Stimulated activated effector memory CD8-positive, alpha-beta T cell treated with anti-CD3 and anti-CD28 coated beads, Interleukin-12 subunit alpha, Interleukin-12 subunit beta, amount 100 ng/mL, for 72 hours (primary cell): ENCODE measurements around the gene COL26A1.
A peak's percentile ranks its signal among the peaks of the same experiment; 100 is the strongest.
"Not testable (repeated sequence)": the region's sequence is repeated elsewhere in the genome, so short reads cannot be mapped to it uniquely, and the experiment has no call there.

ENCODE experiments used
- ATAC-seq: fragments of 150-1000 bp; cut with Tn5 transposase; 2 replicates; pipeline ENCODE4 v1.10.0; 2021
- DNase-seq, 2 donors: peaks; one replicate each; pipeline ENCODE4 v3.0.0; 2021 to 2022; ENCODE audit warnings: low spot score in 2 of 2
- H3K27ac Mint-ChIP-seq: one replicate; pipeline ENCODE4 v1.8.0; 2022; ENCODE audit warnings: mild to moderate bottlenecking, mixed read lengths
- H3K36me3 Mint-ChIP-seq: one replicate; pipeline ENCODE4 v1.8.0; 2022; ENCODE audit warnings: mild to moderate bottlenecking, mixed read lengths
- H3K4me1 Mint-ChIP-seq: one replicate; pipeline ENCODE4 v1.8.0; 2022; ENCODE audit warnings: mixed read lengths
- H3K4me3 Mint-ChIP-seq: one replicate; pipeline ENCODE4 v1.8.0; 2022; ENCODE audit warnings: mild to moderate bottlenecking, mixed read lengths
- H3K9me3 Mint-ChIP-seq: one replicate; pipeline ENCODE4 v1.8.0; 2022; ENCODE audit warnings: mixed read lengths

COL26A1 gene

GRCh38 chr7:101486056-101486432, 123.4 kb downstream of the COL26A1 start:
- not testable (repeated sequence) for H3K4me1 Mint-ChIP-seq, ATAC-seq, H3K36me3 Mint-ChIP-seq

DNA sequence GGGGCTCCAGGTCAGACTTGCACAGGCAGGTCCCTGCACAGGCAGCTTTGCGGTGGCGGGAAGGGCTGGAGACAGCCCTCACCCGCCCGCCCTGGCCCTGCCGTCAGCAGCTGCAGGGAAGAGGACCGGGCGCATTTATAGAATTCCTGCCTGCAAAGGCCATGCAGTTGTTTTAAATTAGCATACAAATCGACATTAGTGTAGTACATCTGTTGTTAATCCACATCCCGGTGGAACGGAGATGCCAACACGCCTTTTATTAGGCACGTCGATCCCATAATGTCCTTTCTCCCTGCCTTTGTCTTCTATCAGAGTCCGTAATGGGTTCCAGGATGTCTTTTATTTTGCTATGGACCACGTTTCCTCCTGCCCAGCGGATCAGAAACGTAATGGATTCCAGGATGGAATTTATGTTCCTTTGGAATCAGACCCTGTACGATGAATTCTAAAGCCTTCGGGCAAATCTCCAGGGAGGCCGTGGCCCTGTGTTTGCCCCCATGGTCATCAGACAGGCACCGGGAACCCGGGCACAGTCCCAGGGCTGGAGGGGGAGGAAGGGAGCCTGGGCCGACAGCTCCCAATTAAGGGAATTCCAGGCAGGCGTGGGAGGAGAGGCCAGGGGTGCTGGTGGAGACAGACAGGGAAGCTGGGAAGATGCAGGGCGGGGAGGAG, 123.9 kb downstream of the COL26A1 start:
- Mint-ChIP-seq H3K27ac (no peak overlapping the region), H3K36me3 (no peaks in the 10 kb centered on the region), H3K9me3 (no peaks in the 10 kb centered on the region), H3K4me1 (no peaks in the 10 kb centered on the region), H3K4me3 (no peak overlapping the region)
- no peak for ATAC-seq
- DNase-seq: no peak

More at GRCh38 chr7:101486056-101486432, 123.4 kb downstream of the COL26A1 start:
- not testable (repeated sequence) for H3K4me3 Mint-ChIP-seq, H3K9me3 Mint-ChIP-seq, DNase-seq, H3K27ac Mint-ChIP-seq

- Mint-ChIP-seq H3K4me3 (no peak overlapping the region), H3K4me1 (no peaks in the 10 kb centered on the region), H3K36me3 (no peaks in the 10 kb centered on the region), H3K9me3 (no peaks in the 10 kb centered on the region), H3K27ac (no peak overlapping the region)
- no peak for DNase-seq
- ATAC-seq: no peak
Measured at GRCh38 chr7:101487105-101487458, 124.4 kb downstream of the COL26A1 start.

GRCh38 chr7:101487753-101488152, 125.1 kb downstream of the COL26A1 start:
- Mint-ChIP-seq H3K4me1 (no peaks in the 10 kb centered on the region), H3K36me3 (no peaks in the 10 kb centered on the region), H3K27ac (no peak overlapping the region), H3K9me3 (no peaks in the 10 kb centered on the region), H3K4me3 (no peak overlapping the region)
- DNase-seq: no peak
- no peak for ATAC-seq

GRCh38 chr7:101488826-101489572, 126.3 kb downstream of the COL26A1 start:
- no peak for DNase-seq
- H3K9me3 Mint-ChIP-seq: no peaks in the 10 kb centered on the region
- H3K36me3 Mint-ChIP-seq: no peaks in the 10 kb centered on the region
- ATAC-seq: no peak
- H3K27ac Mint-ChIP-seq: no peak overlapping the region
- H3K4me3 Mint-ChIP-seq: no peak overlapping the region
- H3K4me1 Mint-ChIP-seq: no peaks in the 10 kb centered on the region

GRCh38 chr7:101490439-101490838, 127.8 kb downstream of the COL26A1 start:
- not testable (repeated sequence) for DNase-seq, ATAC-seq, H3K4me1 Mint-ChIP-seq, H3K36me3 Mint-ChIP-seq, H3K27ac Mint-ChIP-seq, H3K4me3 Mint-ChIP-seq, H3K9me3 Mint-ChIP-seq

DNA sequence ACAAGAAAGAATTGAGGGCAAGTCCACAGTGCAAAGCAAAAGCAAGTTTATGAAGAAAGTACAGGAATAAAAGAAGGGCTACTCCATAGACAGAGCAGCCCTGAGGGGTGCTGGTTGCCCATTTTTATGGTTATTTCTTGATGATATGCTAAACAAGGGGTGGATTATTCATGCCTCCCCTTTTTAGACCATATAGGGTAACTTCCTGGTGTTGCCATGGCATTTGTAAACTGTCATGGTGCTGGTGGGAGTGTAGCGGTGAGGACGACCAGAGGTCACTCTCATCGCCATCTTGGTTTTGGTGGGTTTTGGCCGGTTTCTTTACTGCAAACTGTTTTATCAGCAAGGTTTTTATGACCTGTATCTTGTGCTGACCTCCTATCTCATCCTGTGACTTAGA, 128.8 kb downstream of the COL26A1 start:
- not testable (repeated sequence) for H3K27ac Mint-ChIP-seq, H3K9me3 Mint-ChIP-seq, H3K4me3 Mint-ChIP-seq, DNase-seq, ATAC-seq, H3K36me3 Mint-ChIP-seq, H3K4me1 Mint-ChIP-seq

DNA sequence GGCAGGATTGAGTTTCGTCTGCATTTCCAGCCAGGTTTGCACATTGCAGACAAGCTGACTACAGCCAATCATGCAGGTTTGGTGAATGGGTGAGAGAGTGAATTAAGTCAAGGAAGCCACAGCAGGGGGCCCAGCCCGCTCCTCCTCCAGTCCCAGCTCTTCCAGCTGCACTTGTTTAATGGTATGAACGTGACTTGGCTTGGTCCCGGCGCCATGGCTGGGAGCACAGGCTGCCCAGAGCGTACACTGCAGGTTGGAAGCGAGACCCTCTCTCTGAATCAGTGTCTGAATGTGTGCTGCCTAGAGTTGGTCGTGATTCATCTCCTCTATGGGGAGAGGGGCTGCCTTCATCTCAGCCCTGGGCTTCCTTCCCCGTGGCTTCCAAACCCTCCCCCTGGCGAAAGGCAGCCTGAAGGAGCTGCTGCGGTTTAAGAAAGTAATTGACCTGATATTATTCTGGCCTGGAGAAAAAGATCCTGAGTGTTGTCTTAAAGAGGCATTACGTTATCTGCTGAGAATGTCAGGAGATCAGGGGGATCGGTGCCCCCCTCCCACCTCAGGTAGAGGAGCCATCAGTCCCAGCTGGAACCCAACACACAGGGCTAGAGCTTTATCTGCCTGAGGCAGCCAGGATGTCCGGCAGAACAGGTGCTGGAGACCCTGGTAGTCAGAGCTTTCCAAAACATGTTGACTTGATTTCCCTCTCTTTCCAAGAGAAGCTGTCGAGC, 132.1 kb downstream of the COL26A1 start:
- Mint-ChIP-seq H3K36me3 (no peaks in the 10 kb centered on the region), H3K9me3 (no peaks in the 10 kb centered on the region), H3K4me1 (no peaks in the 10 kb centered on the region), H3K4me3 (no peak overlapping the region), H3K27ac (no peak overlapping the region)
- no peak for ATAC-seq
- no peak for DNase-seq

GRCh38 chr7:101496017-101496416, 133.3 kb downstream of the COL26A1 start:
- H3K27ac Mint-ChIP-seq: no peak overlapping the region
- H3K4me3 Mint-ChIP-seq: no peak overlapping the region
- ATAC-seq (no peak), DNase-seq (no peak)
- H3K4me1 Mint-ChIP-seq: no peaks in the 10 kb centered on the region
- H3K36me3 Mint-ChIP-seq: no peaks in the 10 kb centered on the region
- no peaks in the 10 kb centered on the region for H3K9me3 Mint-ChIP-seq

GRCh38 chr7:101501351-101501750, 138.7 kb downstream of the COL26A1 start:
- Mint-ChIP-seq H3K4me3 (no peak overlapping the region), H3K27ac (no peak overlapping the region), H3K9me3 (no peaks in the 10 kb centered on the region), H3K36me3 (no peaks in the 10 kb centered on the region), H3K4me1 (no peaks in the 10 kb centered on the region)
- DNase-seq (no peak), ATAC-seq (no peak)

DNA sequence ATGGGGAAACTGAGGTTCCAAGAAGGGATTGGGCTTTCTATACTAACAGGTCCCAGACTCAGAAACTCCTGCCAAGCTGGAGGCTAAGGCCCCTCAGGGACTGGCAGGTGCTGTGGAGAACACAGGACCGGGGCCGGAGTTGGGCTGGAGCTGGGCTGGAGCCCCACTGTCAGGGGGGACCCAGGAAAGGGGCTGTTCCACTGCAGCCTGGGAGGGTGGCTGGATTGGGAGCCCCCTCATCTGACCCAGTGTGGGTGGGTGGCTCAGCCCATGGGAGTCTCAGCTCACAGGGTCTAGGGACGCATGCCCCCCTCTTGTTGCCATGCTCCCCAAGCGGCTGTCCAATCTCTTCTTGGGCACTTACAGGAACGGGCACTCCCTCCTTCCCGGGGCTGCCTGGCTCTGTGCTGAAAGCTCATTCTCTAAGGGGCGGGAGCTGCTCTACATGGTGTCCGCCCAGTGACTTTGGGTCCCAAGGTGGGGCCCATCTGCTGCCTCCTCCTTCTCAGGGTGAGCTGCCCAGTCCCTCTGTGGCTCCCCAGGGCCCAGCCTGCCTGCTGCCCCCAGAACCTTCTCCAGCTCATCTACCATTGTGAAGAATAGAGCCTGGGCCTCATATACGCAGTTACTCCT, 139.9 kb downstream of the COL26A1 start:
- Mint-ChIP-seq H3K4me3 (no peak overlapping the region), H3K4me1 (peaks cover 6% of the 10 kb centered on the region), H3K36me3 (no peaks in the 10 kb centered on the region), H3K9me3 (no peaks in the 10 kb centered on the region), H3K27ac (no peak overlapping the region)
- DNase-seq (no peak), ATAC-seq (no peak)

DNA sequence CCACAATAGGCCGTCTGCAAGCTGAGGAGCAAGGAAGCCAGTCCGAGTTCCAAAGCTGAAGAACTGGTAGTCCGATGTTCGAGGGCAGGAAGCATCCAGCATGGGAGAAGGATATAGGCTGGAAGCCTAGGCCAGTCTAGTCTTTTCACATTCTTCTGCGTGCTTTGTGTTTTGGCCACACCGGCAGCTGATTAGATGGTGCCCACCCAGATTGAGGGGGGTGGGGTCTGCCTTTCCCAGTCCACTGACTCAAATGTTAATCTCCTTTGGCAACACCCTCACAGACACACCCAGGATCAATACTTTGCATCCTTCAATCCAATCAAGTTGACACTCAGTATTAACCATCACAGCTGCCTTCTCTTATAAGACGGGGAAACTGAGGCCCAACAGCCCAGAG, 142.8 kb downstream of the COL26A1 start:
- DNase-seq, H3K9me3 Mint-ChIP-seq, H3K4me3 Mint-ChIP-seq, H3K27ac Mint-ChIP-seq, H3K36me3 Mint-ChIP-seq, ATAC-seq: not testable (repeated sequence)
- peaks cover 12% of the 10 kb centered on the region for H3K4me1 Mint-ChIP-seq

DNA sequence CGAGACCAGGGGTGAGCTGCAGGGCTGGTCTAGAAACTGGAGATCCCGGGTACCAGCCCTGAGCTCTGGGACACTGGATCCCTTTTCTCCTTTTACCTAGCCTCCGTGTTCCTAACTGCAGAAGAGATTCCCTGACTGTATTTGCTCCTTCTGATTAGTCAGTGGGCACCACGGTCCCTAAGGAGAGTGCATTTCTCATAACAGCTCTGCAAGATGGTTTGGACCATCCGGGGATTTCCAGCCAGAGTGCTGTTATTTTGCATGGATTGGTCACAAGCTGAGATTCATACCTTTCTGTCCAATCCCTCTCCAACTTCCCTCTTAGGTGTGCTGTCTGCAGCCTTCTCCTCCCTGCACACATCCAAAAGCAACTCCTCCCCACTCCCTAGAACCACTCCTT, 143.9 kb downstream of the COL26A1 start:
- no peak for ATAC-seq
- H3K4me1 Mint-ChIP-seq: peaks cover 12% of the 10 kb centered on the region
- no peak overlapping the region for H3K27ac Mint-ChIP-seq
- no peaks in the 10 kb centered on the region for H3K9me3 Mint-ChIP-seq
- no peak for DNase-seq
- H3K36me3 Mint-ChIP-seq: no peaks in the 10 kb centered on the region
- H3K4me3 Mint-ChIP-seq: no peak overlapping the region

GRCh38 chr7:101507327-101507726, 144.7 kb downstream of the COL26A1 start:
- Mint-ChIP-seq H3K27ac (no peak overlapping the region), H3K4me3 (no peak overlapping the region), H3K4me1 (peaks cover 12% of the 10 kb centered on the region), H3K9me3 (no peaks in the 10 kb centered on the region), H3K36me3 (no peaks in the 10 kb centered on the region)
- DNase-seq (no peak), ATAC-seq (no peak)

- ATAC-seq (no peak), DNase-seq (peak; percentile 5 to 56)
- H3K36me3 Mint-ChIP-seq: no peaks in the 10 kb centered on the region
- peaks cover 12% of the 10 kb centered on the region for H3K4me1 Mint-ChIP-seq
- no peak overlapping the region for H3K4me3 Mint-ChIP-seq
- H3K9me3 Mint-ChIP-seq: no peaks in the 10 kb centered on the region
- H3K27ac Mint-ChIP-seq: no peak overlapping the region
Measured at GRCh38 chr7:101507791-101508252, 145.1 kb downstream of the COL26A1 start.
